Measurements from ENCODE around the gene NUTM2A.
"Not testable (repeated sequence)": the region's sequence is repeated elsewhere in the genome, so short reads cannot be mapped to it uniquely, and the experiment has no call there.

DNA sequence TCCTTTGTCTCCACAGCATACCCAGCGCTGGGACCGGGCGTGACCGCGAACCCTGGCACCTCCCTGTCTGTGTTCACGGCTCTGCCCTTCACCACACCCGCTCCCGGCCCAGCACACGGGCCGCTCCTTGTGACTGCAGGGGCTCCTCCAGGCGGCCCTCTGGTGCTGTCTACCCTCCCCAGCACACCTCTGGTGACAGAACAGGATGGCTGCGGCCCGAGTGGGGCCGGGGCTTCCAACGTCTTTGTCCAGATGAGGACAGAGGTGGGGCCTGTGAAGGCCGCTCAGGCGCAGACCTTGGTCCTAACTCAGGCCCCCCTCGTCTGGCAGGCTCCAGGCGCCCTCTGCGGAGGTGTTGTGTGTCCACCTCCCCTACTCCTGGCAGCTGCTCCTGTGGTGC, 3.0 kb downstream of the NUTM2A start:
- not testable (repeated sequence) for TF ChIP-seq RFX5 (IDR thresholded peaks at IDR 0.05; ENCODE audit: low read depth, low read length); RAD21 (IDR thresholded peaks at IDR 0.05; ENCODE audit: insufficient read depth, low read depth, low read length); SIX5 (IDR thresholded peaks at IDR 0.05; ENCODE audit: low read depth, low read length, severe bottlenecking); RAD51 (IDR thresholded peaks at IDR 0.05); IKZF1 (conservative IDR thresholded peaks at IDR 0.05); POLR2A (IDR thresholded peaks at IDR 0.05; ENCODE audit: low read depth, low read length); ASH2L (IDR thresholded peaks at IDR 0.05; ENCODE audit: borderline replicate concordance, low read depth); POLR2AphosphoS5 (IDR thresholded peaks at IDR 0.05; ENCODE audit: low read length)
- TF ChIP-seq, protein P1, sequence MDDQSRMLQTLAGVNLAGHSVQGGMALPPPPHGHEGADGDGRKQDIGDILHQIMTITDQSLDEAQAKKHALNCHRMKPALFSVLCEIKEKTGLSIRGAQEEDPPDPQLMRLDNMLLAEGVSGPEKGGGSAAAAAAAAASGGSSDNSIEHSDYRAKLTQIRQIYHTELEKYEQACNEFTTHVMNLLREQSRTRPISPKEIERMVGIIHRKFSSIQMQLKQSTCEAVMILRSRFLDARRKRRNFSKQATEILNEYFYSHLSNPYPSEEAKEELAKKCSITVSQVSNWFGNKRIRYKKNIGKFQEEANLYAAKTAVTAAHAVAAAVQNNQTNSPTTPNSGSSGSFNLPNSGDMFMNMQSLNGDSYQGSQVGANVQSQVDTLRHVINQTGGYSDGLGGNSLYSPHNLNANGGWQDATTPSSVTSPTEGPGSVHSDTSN (IDR thresholded peaks at IDR 0.05; ENCODE audit: insufficient replicate concordance, low read depth, low read length) = not testable (repeated sequence)
- TF ChIP-seq, protein P2, sequence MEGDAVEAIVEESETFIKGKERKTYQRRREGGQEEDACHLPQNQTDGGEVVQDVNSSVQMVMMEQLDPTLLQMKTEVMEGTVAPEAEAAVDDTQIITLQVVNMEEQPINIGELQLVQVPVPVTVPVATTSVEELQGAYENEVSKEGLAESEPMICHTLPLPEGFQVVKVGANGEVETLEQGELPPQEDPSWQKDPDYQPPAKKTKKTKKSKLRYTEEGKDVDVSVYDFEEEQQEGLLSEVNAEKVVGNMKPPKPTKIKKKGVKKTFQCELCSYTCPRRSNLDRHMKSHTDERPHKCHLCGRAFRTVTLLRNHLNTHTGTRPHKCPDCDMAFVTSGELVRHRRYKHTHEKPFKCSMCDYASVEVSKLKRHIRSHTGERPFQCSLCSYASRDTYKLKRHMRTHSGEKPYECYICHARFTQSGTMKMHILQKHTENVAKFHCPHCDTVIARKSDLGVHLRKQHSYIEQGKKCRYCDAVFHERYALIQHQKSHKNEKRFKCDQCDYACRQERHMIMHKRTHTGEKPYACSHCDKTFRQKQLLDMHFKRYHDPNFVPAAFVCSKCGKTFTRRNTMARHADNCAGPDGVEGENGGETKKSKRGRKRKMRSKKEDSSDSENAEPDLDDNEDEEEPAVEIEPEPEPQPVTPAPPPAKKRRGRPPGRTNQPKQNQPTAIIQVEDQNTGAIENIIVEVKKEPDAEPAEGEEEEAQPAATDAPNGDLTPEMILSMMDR (IDR thresholded peaks at IDR 0.05 in 2 of 3, conservative IDR thresholded peaks at IDR 0.05 in 1 of 3; ENCODE audit: control insufficient read depth in 2 of 3, extremely low read depth in 1 of 3, insufficient read depth in 1 of 3, low read depth in 3 of 3, low read length in 3 of 3) = not testable (repeated sequence)
- TF ChIP-seq, protein P3, sequence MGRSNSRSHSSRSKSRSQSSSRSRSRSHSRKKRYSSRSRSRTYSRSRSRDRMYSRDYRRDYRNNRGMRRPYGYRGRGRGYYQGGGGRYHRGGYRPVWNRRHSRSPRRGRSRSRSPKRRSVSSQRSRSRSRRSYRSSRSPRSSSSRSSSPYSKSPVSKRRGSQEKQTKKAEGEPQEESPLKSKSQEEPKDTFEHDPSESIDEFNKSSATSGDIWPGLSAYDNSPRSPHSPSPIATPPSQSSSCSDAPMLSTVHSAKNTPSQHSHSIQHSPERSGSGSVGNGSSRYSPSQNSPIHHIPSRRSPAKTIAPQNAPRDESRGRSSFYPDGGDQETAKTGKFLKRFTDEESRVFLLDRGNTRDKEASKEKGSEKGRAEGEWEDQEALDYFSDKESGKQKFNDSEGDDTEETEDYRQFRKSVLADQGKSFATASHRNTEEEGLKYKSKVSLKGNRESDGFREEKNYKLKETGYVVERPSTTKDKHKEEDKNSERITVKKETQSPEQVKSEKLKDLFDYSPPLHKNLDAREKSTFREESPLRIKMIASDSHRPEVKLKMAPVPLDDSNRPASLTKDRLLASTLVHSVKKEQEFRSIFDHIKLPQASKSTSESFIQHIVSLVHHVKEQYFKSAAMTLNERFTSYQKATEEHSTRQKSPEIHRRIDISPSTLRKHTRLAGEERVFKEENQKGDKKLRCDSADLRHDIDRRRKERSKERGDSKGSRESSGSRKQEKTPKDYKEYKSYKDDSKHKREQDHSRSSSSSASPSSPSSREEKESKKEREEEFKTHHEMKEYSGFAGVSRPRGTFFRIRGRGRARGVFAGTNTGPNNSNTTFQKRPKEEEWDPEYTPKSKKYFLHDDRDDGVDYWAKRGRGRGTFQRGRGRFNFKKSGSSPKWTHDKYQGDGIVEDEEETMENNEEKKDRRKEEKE (IDR thresholded peaks at IDR 0.05) = not testable (repeated sequence)
- TF ChIP-seq, protein P4, sequence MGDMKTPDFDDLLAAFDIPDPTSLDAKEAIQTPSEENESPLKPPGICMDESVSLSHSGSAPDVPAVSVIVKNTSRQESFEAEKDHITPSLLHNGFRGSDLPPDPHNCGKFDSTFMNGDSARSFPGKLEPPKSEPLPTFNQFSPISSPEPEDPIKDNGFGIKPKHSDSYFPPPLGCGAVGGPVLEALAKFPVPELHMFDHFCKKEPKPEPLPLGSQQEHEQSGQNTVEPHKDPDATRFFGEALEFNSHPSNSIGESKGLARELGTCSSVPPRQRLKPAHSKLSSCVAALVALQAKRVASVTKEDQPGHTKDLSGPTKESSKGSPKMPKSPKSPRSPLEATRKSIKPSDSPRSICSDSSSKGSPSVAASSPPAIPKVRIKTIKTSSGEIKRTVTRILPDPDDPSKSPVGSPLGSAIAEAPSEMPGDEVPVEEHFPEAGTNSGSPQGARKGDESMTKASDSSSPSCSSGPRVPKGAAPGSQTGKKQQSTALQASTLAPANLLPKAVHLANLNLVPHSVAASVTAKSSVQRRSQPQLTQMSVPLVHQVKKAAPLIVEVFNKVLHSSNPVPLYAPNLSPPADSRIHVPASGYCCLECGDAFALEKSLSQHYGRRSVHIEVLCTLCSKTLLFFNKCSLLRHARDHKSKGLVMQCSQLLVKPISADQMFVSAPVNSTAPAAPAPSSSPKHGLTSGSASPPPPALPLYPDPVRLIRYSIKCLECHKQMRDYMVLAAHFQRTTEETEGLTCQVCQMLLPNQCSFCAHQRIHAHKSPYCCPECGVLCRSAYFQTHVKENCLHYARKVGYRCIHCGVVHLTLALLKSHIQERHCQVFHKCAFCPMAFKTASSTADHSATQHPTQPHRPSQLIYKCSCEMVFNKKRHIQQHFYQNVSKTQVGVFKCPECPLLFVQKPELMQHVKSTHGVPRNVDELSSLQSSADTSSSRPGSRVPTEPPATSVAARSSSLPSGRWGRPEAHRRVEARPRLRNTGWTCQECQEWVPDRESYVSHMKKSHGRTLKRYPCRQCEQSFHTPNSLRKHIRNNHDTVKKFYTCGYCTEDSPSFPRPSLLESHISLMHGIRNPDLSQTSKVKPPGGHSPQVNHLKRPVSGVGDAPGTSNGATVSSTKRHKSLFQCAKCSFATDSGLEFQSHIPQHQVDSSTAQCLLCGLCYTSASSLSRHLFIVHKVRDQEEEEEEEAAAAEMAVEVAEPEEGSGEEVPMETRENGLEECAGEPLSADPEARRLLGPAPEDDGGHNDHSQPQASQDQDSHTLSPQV (IDR thresholded peaks at IDR 0.05) = not testable (repeated sequence)

Measured in GM12878 (cell line).